G401 (cell line): ENCODE data around the gene OR6C1. TPM values are rescaled to one million over a fixed set of nuclear protein-coding genes. Genes with fewer than 3 reads are reported as not detected.
"Not testable (repeated sequence)": the region's sequence is repeated elsewhere in the genome, so short reads cannot be mapped to it uniquely, and the experiment has no call there.

Experiments used
- DNase-seq: peaks from one replicate; pipeline ENCODE4 v3.0.0-alpha.2; 2015; ENCODE audit warnings: low spot score
- in situ Hi-C: cut with HindIII; loops from 2 replicates; pipeline ENCODE4 v1.10.0; 2016; ENCODE audit warnings: low sequenced_read_pairs, mixed read lengths
- total RNA-seq: library from RNA; depleted of rRNA; stranded (reverse); fragments of >200 nt; shearing (Covaris generic); gene quantifications from 2 replicates; pipeline ENCODE4 v1.2.3, GENCODE V29; 2014; rRNA removed

Gene OR6C1
- total RNA-seq, result not detected in 2 replicates

GRCh38 chr12:55314043-55314442 lies at the start of gene OR6C1:
OR6C1 (plus strand) TSS chr12:55314343; CDS start chr12:55320600, 6,257 bp downstream.
- in situ Hi-C loops, result no loop called here
- no peak for DNase-seq

GRCh38 chr12:55280991-55281390 lies 33.2 kb upstream of the OR6C1 start:
- in situ Hi-C loops, result no loop called here
- no peak for DNase-seq

- in situ Hi-C loops, result loop anchor here (5.0 kb wide), 1 partner anchor 32 kb away; no protein-coding TSS in a partner anchor
- DNase-seq, result no peak
These were observed 24.1 kb upstream of the OR6C1 start for GRCh38 chr12:55289999-55290398.

GRCh38 chr12:55296469-55296868 lies 17.7 kb upstream of the OR6C1 start, which contains the start of gene OR6C6:
OR6C6 (minus strand) TSS chr12:55296569; CDS start chr12:55295232, 1,337 bp downstream.
- no peak for DNase-seq
- in situ Hi-C loops, result no loop called here

GRCh38 chr12:55320201-55320600 lies 6.1 kb downstream of the OR6C1 start:
- DNase-seq, result no peak
- in situ Hi-C loops, result loop anchor here (5.0 kb wide), 1 partner anchor 33 kb away; no protein-coding TSS in a partner anchor

- in situ Hi-C loops, result not testable (repeated sequence)
These were observed 11.7 kb downstream of the OR6C1 start for GRCh38 chr12:55325801-55326200.

GRCh38 chr12:55330446-55330845 lies 16.3 kb downstream of the OR6C1 start, which contains the start of gene OR6C3:
OR6C3 (plus strand) TSS chr12:55330746; CDS start chr12:55331701, 955 bp downstream.
- in situ Hi-C loops, result no loop called here
- DNase-seq, result no peak

More at GRCh38 chr12:55325801-55326200, 11.7 kb downstream of the OR6C1 start:
- DNase-seq, result not testable (repeated sequence)

- DNase-seq, result no peak
- in situ Hi-C loops, result no loop called here
These were observed 21.9 kb downstream of the OR6C1 start for GRCh38 chr12:55336002-55336401.

GRCh38 chr12:55355338-55355737 lies 41.2 kb downstream of the OR6C1 start:
- in situ Hi-C loops, result not testable (repeated sequence)

GRCh38 chr12:55362675-55363074 lies 48.5 kb downstream of the OR6C1 start, which contains the start of gene OR6C75:
OR6C75 (plus strand) TSS chr12:55362975; CDS start chr12:55365111, 2,136 bp downstream.
- in situ Hi-C loops, result no loop called here
- DNase-seq, result no peak

More at GRCh38 chr12:55355338-55355737, 41.2 kb downstream of the OR6C1 start:
- DNase-seq, result not testable (repeated sequence)

GRCh38 chr12:55365086-55365485 lies 50.9 kb downstream of the OR6C1 start:
- DNase-seq, result no peak
- in situ Hi-C loops, result no loop called here

Other genes starting within 250 kb of the OR6C1 start
- gene OR9K2, start 187.9 kb upstream of the OR6C1 start, total RNA-seq, result not detected in 2 replicates
- gene OR10A7, start 93.3 kb upstream of the OR6C1 start, total RNA-seq, result not detected in 2 replicates
- not detected in 2 replicates for gene OR6C74, start 69.7 kb upstream of the OR6C1 start, total RNA-seq
- gene OR6C6, start 17.8 kb upstream of the OR6C1 start, total RNA-seq, result not detected in 2 replicates
- not detected in 2 replicates for gene OR6C3, start 16.4 kb downstream of the OR6C1 start, total RNA-seq
- gene OR6C75, start 48.6 kb downstream of the OR6C1 start, total RNA-seq, result not detected in 2 replicates
- gene OR6C65, start 86.2 kb downstream of the OR6C1 start, total RNA-seq, result not detected in 2 replicates
- not detected in 2 replicates for gene OR6C76, start 111.9 kb downstream of the OR6C1 start, total RNA-seq
- gene OR6C2, start 129.7 kb downstream of the OR6C1 start, total RNA-seq, result not detected in 2 replicates
- not detected in 2 replicates for gene OR6C70, start 155.8 kb downstream of the OR6C1 start, total RNA-seq
- gene OR6C68, start 178.0 kb downstream of the OR6C1 start, total RNA-seq, result not detected in 2 replicates
- gene OR6C4, start 235.3 kb downstream of the OR6C1 start, total RNA-seq, result not detected in 2 replicates